HG03095 (cell line): ENCODE measurements around the gene HS3ST5.
"Not testable (repeated sequence)": the region's sequence is repeated elsewhere in the genome, so short reads cannot be mapped to it uniquely, and the experiment has no call there.

ENCODE experiments used
- ATAC-seq: cut with Tn5 transposase; IDR thresholded peaks from one replicate; pipeline ENCODE4 v1.9.1; 2021; ENCODE audit warnings: moderate library complexity; ENCODE audit not compliant: unreplicated experiment

HS3ST5 gene

GRCh38 chr6:114061741-114062140 is 281.1 kb downstream of the HS3ST5 start:
- no peak for ATAC-seq

- no peak for ATAC-seq
These were observed 281.7 kb downstream of the HS3ST5 start for GRCh38 chr6:114061116-114061515.

- no peak for ATAC-seq
These were observed 284.4 kb downstream of the HS3ST5 start for GRCh38 chr6:114058435-114058834.

GRCh38 chr6:114055763-114056162 is 287.1 kb downstream of the HS3ST5 start:
- no peak for ATAC-seq

- no peak for ATAC-seq
These were observed 287.5 kb downstream of the HS3ST5 start for GRCh38 chr6:114055349-114055748.

GRCh38 chr6:114053791-114054190 is 289.0 kb downstream of the HS3ST5 start:
- ATAC-seq: no peak

- no peak for ATAC-seq
These were observed 290.7 kb downstream of the HS3ST5 start for GRCh38 chr6:114052141-114052540.

GRCh38 chr6:114051031-114051430 is 291.8 kb downstream of the HS3ST5 start:
- ATAC-seq: no peak

- no peak for ATAC-seq
These were observed 293.4 kb downstream of the HS3ST5 start for GRCh38 chr6:114049367-114049966.

GRCh38 chr6:114044566-114044965 is 298.3 kb downstream of the HS3ST5 start:
- ATAC-seq: not testable (repeated sequence)

GRCh38 chr6:114042267-114043016 is 300.4 kb downstream of the HS3ST5 start:
- ATAC-seq: peak; percentile 44

GRCh38 chr6:114040871-114041270 is 302.0 kb downstream of the HS3ST5 start:
- no peak for ATAC-seq

- ATAC-seq: no peak
These were observed 303.0 kb downstream of the HS3ST5 start for GRCh38 chr6:114039841-114040240.

GRCh38 chr6:114033606-114034005 is 309.2 kb downstream of the HS3ST5 start:
- ATAC-seq: no peak

GRCh38 chr6:114032721-114033120 is 310.1 kb downstream of the HS3ST5 start:
- ATAC-seq: no peak

GRCh38 chr6:114030767-114031166 is 312.1 kb downstream of the HS3ST5 start:
- ATAC-seq: no peak

- ATAC-seq: no peak
These were observed 318.1 kb downstream of the HS3ST5 start for GRCh38 chr6:114024746-114025145.

GRCh38 chr6:114020196-114020595 is 322.6 kb downstream of the HS3ST5 start:
- ATAC-seq: no peak

GRCh38 chr6:114017146-114017545 is 325.7 kb downstream of the HS3ST5 start:
- not testable (repeated sequence) for ATAC-seq

- not testable (repeated sequence) for ATAC-seq
These were observed 328.7 kb downstream of the HS3ST5 start for GRCh38 chr6:114014106-114014505.

- not testable (repeated sequence) for ATAC-seq
These were observed 331.3 kb downstream of the HS3ST5 start for GRCh38 chr6:114011486-114011885.

- ATAC-seq: no peak
These were observed 332.3 kb downstream of the HS3ST5 start for GRCh38 chr6:114010540-114010939.

GRCh38 chr6:114009192-114009591 is 333.6 kb downstream of the HS3ST5 start:
- no peak for ATAC-seq
